Lower leg skin (tissue), 4 donors: ENCODE measurements around the gene JUND. TPM values are rescaled to one million over a fixed set of nuclear protein-coding genes. Genes with fewer than 3 reads are reported as not detected.

Source experiments
- DNase-seq, 2 donors: peaks; one replicate each; pipeline ENCODE4 v3.0.0-alpha.2; 2019; ENCODE audit warnings: low spot score in 2 of 2
- H3K4me3 ChIP-seq: fragments of 200-600 bp; sonication (generic); 2 replicates; pipeline ENCODE4 v1.5.1; 2017; ENCODE audit warnings: mild to moderate bottlenecking, low read depth; ENCODE audit not compliant: poor library complexity, severe bottlenecking
- CTCF ChIP-seq, 3 donors: fragments of 450-650 bp; IDR thresholded peaks; one replicate each; pipeline ENCODE4 v1.5.1; 2016; ENCODE audit warnings: antibody characterized with exemption in 3 of 3, mild to moderate bottlenecking in 3 of 3, moderate library complexity in 2 of 3
- POLR2A ChIP-seq, 2 donors: fragments of 450-650 bp; IDR thresholded peaks; one replicate each; pipeline ENCODE4 v1.6.1; 2016 to 2017; ENCODE audit warnings: antibody characterized with exemption in 2 of 2, mild to moderate bottlenecking in 1 of 2, moderate library complexity in 1 of 2
- WGBS, 2 donors: methylation state at CpG; one replicate each; pipeline ENCODE4 v1.1.5; 2018; 5-methylcytosine and 5-hydroxymethylcytosine counted together
- intact Hi-C: fragments of 100-400 bp; cut with DNase I; formaldehyde crosslinking; loops from one replicate; pipeline ENCODE4 v1.15.0; 2023; ENCODE audit warnings: low total_unique reads
- total RNA-seq, 4 donors: library from RNA; depleted of rRNA; stranded (reverse); fragments of >200 nt; gene quantifications; one replicate each; pipeline ENCODE4 v1.1.0, GENCODE V29; 2016

The JUND gene
- total RNA-seq, 4 donors from 2014 or later = 337 to 886 (median 413) TPM

- 61 to 62% methylated on average over 18 of the region's 18 CpGs for WGBS, 2 donors
Observed at GRCh38 chr19:18317961-18318800, 36.8 kb upstream of the JUND start.

GRCh38 chr19:18313398-18313797 is 32.0 kb upstream of the JUND start:
- WGBS, 2 donors = 91 to 98% methylated on average over 3 of the region's 3 CpGs
- intact Hi-C loops = no loop called here
- no peak for DNase-seq
- TF ChIP-seq CTCF (IDR thresholded peaks at IDR 0.05) (no peak), POLR2A (IDR thresholded peaks at IDR 0.05) (no peak)
- no peak overlapping the region for H3K4me3 ChIP-seq

More at GRCh38 chr19:18317961-18318800, 36.8 kb upstream of the JUND start:
- intact Hi-C loops = no loop called here
- TF ChIP-seq POLR2A (IDR thresholded peaks at IDR 0.05) (no peak), CTCF (IDR thresholded peaks at IDR 0.05) (no peak)
- DNase-seq = no peak
- H3K4me3 ChIP-seq = no peak overlapping the region

DNA sequence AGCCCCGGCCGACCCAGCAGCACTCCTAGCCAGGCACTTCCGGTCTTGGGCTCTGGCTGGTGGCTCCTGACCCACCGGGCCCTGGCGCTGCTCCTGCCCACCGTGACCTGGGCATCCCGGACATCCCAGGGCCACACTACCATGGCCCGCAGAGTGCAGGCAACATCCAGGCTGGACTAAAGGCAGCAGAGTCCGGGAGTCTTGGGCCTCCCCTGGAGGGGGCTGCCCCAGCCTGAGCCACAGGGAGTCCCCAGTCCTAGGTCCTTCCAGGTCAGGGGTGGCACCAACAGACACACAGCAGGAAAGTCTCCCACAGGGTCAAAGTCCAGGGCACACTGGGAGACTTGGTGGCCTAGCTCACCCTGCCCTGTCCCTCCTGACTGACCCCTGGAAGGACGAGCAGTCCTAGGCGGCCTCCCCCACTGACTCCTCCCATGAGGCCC is 30.7 kb upstream of the JUND start:
- DNase-seq = no peak
- no peak overlapping the region for H3K4me3 ChIP-seq
- intact Hi-C loops = no loop called here
- WGBS, 2 donors = 92 to 93% methylated on average over 6 to 9 of the region's 11 CpGs
- TF ChIP-seq POLR2A (IDR thresholded peaks at IDR 0.05) (no peak), CTCF (IDR thresholded peaks at IDR 0.05) (no peak)

DNA sequence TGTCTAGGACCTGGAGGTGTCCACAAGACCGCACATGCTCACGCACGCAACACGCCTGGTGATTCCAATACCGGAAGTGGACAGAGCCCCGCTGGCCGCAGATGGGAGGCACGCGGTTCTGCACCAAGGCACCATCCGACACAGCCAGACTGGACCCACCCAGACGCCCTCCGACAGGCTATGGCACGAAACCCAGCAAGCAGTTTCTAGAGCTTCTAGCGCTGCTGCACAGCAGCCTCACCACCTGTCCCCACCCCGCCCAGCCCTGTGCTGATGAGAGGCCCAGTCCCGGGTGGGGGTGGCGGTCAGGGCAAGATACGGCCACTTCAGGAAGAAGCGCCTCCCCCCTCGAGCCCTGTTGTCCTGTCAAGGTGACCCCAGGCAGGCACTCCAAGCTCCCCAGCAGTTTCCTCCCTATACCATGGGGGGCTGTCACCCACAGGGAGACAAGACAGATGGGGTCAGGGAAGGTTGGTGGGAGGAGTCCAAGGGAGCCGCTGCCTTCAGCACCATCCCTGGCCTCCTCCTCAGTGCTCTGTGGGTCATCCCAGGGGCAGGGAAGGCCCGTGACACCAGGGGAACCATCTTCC is 30.2 kb upstream of the JUND start:
- intact Hi-C loops = no loop called here
- TF ChIP-seq CTCF (IDR thresholded peaks at IDR 0.05) = no peak
- TF ChIP-seq POLR2A (IDR thresholded peaks at IDR 0.05) = no peak
- no peak overlapping the region for H3K4me3 ChIP-seq
- WGBS, 2 donors = 85 to 94% methylated on average over 7 to 21 of the region's 22 CpGs
- no peak for DNase-seq

- TF ChIP-seq POLR2A (IDR thresholded peaks at IDR 0.05) (no peak), CTCF (IDR thresholded peaks at IDR 0.05) (no peak)
- 72 to 80% methylated on average over 6 to 10 of the region's 13 CpGs for WGBS, 2 donors
- no peak for DNase-seq
Observed at GRCh38 chr19:18310966-18311365, 29.5 kb upstream of the JUND start.

More at GRCh38 chr19:18310966-18311365, 29.5 kb upstream of the JUND start:
- intact Hi-C loops = no loop called here
- no peak overlapping the region for H3K4me3 ChIP-seq
